Adrenal gland (tissue), 12 donors: ENCODE measurements around the gene TOB2. TPM values are rescaled to one million over a fixed set of nuclear protein-coding genes. Genes with fewer than 3 reads are reported as not detected.
A peak's percentile ranks its signal among the peaks of the same experiment; 100 is the strongest.
"Not testable (repeated sequence)": the region's sequence is repeated elsewhere in the genome, so short reads cannot be mapped to it uniquely, and the experiment has no call there.

ENCODE experiments used
- DNase-seq, 7 donors: peaks; one replicate each; pipeline ENCODE4 v3.0.0-alpha.2; 2019 to 2020
- H3K27ac ChIP-seq, 5 donors: fragments of 200-600 bp; sonication (generic) in 4 of 5; 1 replicate in 3 of 5; 2 replicates in 2 of 5; pipeline versions ENCODE4 v1.5.1 to v1.8.0; 2016 to 2020; ENCODE audit warnings: mild to moderate bottlenecking in 1 of 5
- H3K27me3 ChIP-seq: fragments of 200-600 bp; 2 replicates; pipeline ENCODE4 v1.8.0; 2021
- H3K36me3 ChIP-seq, 2 donors: fragments of 200-600 bp; replicated peaks in 1 of 2; 1 replicate in 1 of 2; 2 replicates in 1 of 2; pipeline versions ENCODE4 v1.5.1 to v1.8.0; 2018 to 2022
- H3K4me1 ChIP-seq, 2 donors: fragments of 200-600 bp; replicated peaks in 1 of 2; 1 replicate in 1 of 2; 2 replicates in 1 of 2; pipeline versions ENCODE4 v1.5.1 to v1.8.0; 2018 to 2021
- H3K4me3 ChIP-seq, 4 donors: fragments of 200-600 bp; sonication (generic) in 3 of 4; one replicate each; pipeline ENCODE4 v1.5.1; 2016 to 2018
- H3K9me3 ChIP-seq, 3 donors: fragments of 200-600 bp; sonication (generic) in 1 of 3; replicated peaks in 1 of 3; 1 replicate in 2 of 3; 2 replicates in 1 of 3; pipeline versions ENCODE4 v1.5.1 to v1.8.0; 2016 to 2021
- CTCF ChIP-seq, 6 experiments: fragments of 450-650 bp in 4 of 6; fragments of 200-600 bp in 2 of 6; sonication (generic) in 1 of 6; IDR thresholded peaks; 1 replicate in 5 of 6; 2 replicates in 1 of 6; pipeline versions ENCODE4 v1.5.1 to v1.8.0; 2016 to 2021; ENCODE audit warnings: antibody characterized with exemption in 6 of 6, mild to moderate bottlenecking in 2 of 6, moderate library complexity in 1 of 6
- POLR2A ChIP-seq, 2 donors: fragments of 450-650 bp; IDR thresholded peaks; one replicate each; pipeline ENCODE4 v1.6.1; 2017; ENCODE audit warnings: antibody characterized with exemption in 2 of 2, mild to moderate bottlenecking in 2 of 2, moderate library complexity in 1 of 2
- WGBS, 4 donors: extraction: QIAGEN DNeasy Blood & Tissue Kit in 2 of 4; methylation state at CpG; one replicate each; pipeline versions ENCODE4 v1.1.5 to v1.1.7; 2013 to 2017; 5-methylcytosine and 5-hydroxymethylcytosine counted together
- intact Hi-C, 2 donors: fragments of 100-400 bp; cut with DNase I; formaldehyde crosslinking; loops; one replicate each; pipeline versions ENCODE4 v1.14.1 to v1.15.0; 2022 to 2023
- polyA plus RNA-seq, 3 donors: library from polyadenylated mRNA; stranded (reverse); fragments of 200-250 nt in 2 of 3; fragments of 350-450 nt in 1 of 3; fragmentation: Illumina TruSeq in 1 of 3; extraction: RNeasy Lipid Tissue Mini Kit (QIAGEN cat#74804) in 1 of 3; gene quantifications; one replicate each; pipeline ENCODE4 v1.2.3, GENCODE V29; 2013 to 2014
- total RNA-seq, 9 donors: library from RNA; depleted of rRNA in 4 of 9; stranded (reverse); fragments of >200 nt in 4 of 9; fragments of 120-200 nt in 1 of 9; fragmentation: NEBNext Ultra II Directional in 1 of 9; extraction: Animal tissue kit (Norgen Biotek cat#: 25700) in 1 of 9; gene quantifications; one replicate each; pipeline versions ENCODE4 v1.1.0 to v1.2.4, GENCODE V29; 2013 to 2023
- donor health status: healthy with polysubstance abuse.
- donor health status: Bipolar disorder and iron deficiency.
- donor health status: DM: yes; HTN: yes; CAD: no.
- donor health status: DM: no; HTN: no; CAD: no.
- donor health status: DM: no; HTN: no; CAD: no.
- donor health status: DM: yes; HTN: yes; CAD: no.

Gene TOB2
- total and polyA plus RNA-seq, 12 donors, result 14.7 to 117 (median 41.1) TPM

GRCh38 chr22:41405588-41405987, 41.0 kb downstream of the TOB2 start:
- WGBS, 4 donors, result 84 to 91% (median 90%) methylated on average over 7 to 8 of the region's 8 CpGs
- no peak for DNase-seq
- TF ChIP-seq POLR2A (IDR thresholded peaks at IDR 0.05), result no peak
- TF ChIP-seq CTCF (IDR thresholded peaks at IDR 0.05), result no peak
- no peaks in the 10 kb centered on the region for H3K36me3 ChIP-seq
- intact Hi-C loops, result no loop called here
- H3K27ac ChIP-seq, result no peak overlapping the region
- H3K4me1 ChIP-seq, result peaks cover 8 to 27% of the 10 kb centered on the region in 2 donors
- no peak overlapping the region for H3K4me3 ChIP-seq
- no peaks in the 10 kb centered on the region for H3K9me3 ChIP-seq
- H3K27me3 ChIP-seq, result no peaks in the 10 kb centered on the region

GRCh38 chr22:41403532-41404318, 42.9 kb downstream of the TOB2 start:
- Histone ChIP-seq H3K27ac (peak overlapping the region in 2 of 5 donors; percentile 6 to 57), H3K36me3 (peaks cover 0 to 6% of the 10 kb centered on the region in 2 donors), H3K4me3 (no peak overlapping the region), H3K4me1 (peaks cover 8 to 19% of the 10 kb centered on the region in 2 donors), H3K27me3 (no peaks in the 10 kb centered on the region), H3K9me3 (no peaks in the 10 kb centered on the region)
- WGBS, 4 donors, result 12 to 32% (median 12%) methylated on average over 6 to 18 of the region's 18 CpGs
- peak; percentile 95 to 98 (median 98) for DNase-seq
- intact Hi-C loops, result loop anchor here in 1 of 2 donors (5.0 kb wide), 1 partner anchor 114 kb away; no protein-coding TSS in a partner anchor
- TF ChIP-seq CTCF (IDR thresholded peaks at IDR 0.05), result peak; percentile 93 to 99 (median 98)
- TF ChIP-seq POLR2A (IDR thresholded peaks at IDR 0.05), result no peak

- H3K9me3 ChIP-seq, H3K4me3 ChIP-seq, DNase-seq, H3K27me3 ChIP-seq: not testable (repeated sequence)
- Histone ChIP-seq H3K27ac (peak overlapping the region in 1 of 5 donors; percentile 90), H3K36me3 (peaks cover 0 to 15% of the 10 kb centered on the region in 2 donors), H3K4me1 (peaks cover 8 to 19% of the 10 kb centered on the region in 2 donors)
- 86 to 92% (median 92%) methylated on average over 14 of the region's 14 CpGs for WGBS, 4 donors
- intact Hi-C loops, result loop anchor here in 1 of 2 donors (5.0 kb wide), 1 partner anchor 114 kb away; no protein-coding TSS in a partner anchor
These were observed 43.8 kb downstream of the TOB2 start for GRCh38 chr22:41402851-41403250.

- peak; percentile 89 to 95 (median 91) for DNase-seq
- 18 to 28% (median 24%) methylated on average over 15 to 16 of the region's 16 CpGs for whole genome bisulfite sequencing, 4 donors
- H3K4me3 ChIP-seq, result no peak overlapping the region
- intact Hi-C loops, result loop anchor here in 1 of 2 donors (5.0 kb wide), 1 partner anchor 115 kb away; no protein-coding TSS in a partner anchor
- H3K27ac ChIP-seq, result peak overlapping the region; percentile 39 to 90 (median 60)
- H3K4me1 ChIP-seq, result peaks cover 8 to 19% of the 10 kb centered on the region in 2 donors
- H3K36me3 ChIP-seq, result peaks cover 0 to 23% of the 10 kb centered on the region in 2 donors
- TF ChIP-seq POLR2A (IDR thresholded peaks at IDR 0.05) (no peak), CTCF (IDR thresholded peaks at IDR 0.05) (no peak)
- H3K27me3 ChIP-seq, result no peaks in the 10 kb centered on the region
- H3K9me3 ChIP-seq, result no peaks in the 10 kb centered on the region
These were observed 44.6 kb downstream of the TOB2 start for GRCh38 chr22:41401781-41402648.
